ENCODE results near the gene KY.
"Not testable (repeated sequence)": the region's sequence is repeated elsewhere in the genome, so short reads cannot be mapped to it uniquely, and the experiment has no call there.

The KY gene

DNA sequence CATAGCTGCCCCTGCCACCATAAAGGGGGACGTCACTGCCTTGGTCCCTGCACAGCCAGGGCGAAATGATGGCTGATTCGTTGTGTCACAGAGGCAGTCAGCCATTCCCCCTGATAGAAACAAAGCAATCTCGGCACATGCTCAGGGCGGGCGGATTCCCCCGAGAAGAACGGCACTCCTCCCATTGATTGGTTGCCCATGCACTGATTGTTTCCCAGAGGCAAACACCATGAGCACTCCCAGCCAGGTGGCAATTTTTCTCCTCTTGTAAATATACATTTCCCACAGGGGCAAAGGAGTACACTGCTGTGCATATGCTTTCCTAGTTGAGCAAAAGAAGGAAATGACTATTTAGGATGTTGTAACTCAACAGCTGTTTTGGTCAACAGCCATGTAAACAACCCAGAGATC, 56.5 kb downstream of the KY start:
- CTCF ChIA-PET: interaction anchor here (0.8 to 1.3 kb wide), 2 partner anchors 10 to 13 kb away, joined by 3 to 4 read pairs; no protein-coding TSS in a partner anchor
- DNase-seq (ENCODE audit: extremely low spot score): no peak
- TF ChIP-seq, protein P1, sequence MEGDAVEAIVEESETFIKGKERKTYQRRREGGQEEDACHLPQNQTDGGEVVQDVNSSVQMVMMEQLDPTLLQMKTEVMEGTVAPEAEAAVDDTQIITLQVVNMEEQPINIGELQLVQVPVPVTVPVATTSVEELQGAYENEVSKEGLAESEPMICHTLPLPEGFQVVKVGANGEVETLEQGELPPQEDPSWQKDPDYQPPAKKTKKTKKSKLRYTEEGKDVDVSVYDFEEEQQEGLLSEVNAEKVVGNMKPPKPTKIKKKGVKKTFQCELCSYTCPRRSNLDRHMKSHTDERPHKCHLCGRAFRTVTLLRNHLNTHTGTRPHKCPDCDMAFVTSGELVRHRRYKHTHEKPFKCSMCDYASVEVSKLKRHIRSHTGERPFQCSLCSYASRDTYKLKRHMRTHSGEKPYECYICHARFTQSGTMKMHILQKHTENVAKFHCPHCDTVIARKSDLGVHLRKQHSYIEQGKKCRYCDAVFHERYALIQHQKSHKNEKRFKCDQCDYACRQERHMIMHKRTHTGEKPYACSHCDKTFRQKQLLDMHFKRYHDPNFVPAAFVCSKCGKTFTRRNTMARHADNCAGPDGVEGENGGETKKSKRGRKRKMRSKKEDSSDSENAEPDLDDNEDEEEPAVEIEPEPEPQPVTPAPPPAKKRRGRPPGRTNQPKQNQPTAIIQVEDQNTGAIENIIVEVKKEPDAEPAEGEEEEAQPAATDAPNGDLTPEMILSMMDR (IDR thresholded peaks at IDR 0.05; ENCODE audit: control extremely low read depth, extremely low read depth, low read depth, missing control alignments): no peak
- POLR2A ChIA-PET: no interaction called here

DNA sequence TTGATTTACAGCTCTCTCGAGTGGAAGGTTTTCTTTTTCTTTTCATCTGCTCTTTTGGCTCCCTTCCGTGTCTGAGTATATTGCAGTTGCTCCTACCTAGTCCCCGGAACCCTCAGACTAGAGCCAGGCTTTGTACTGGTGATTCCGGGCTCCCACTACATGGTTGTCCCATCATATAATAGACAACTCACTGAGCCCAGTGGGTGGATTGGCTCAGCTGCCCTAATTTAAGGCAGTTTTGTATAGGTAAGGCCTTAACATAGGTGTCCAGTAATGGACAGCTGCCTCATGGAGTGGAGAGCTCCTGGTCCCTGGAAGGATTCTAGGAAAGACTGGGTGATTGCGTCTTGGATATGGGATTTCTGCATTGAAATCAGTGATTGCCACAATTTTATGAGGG, 58.0 kb downstream of the KY start:
- POLR2A ChIA-PET: no interaction called here
- CTCF ChIA-PET: interaction anchor here (1.2 kb wide), 1 partner anchor 8 kb away, joined by 5 read pairs; no protein-coding TSS in a partner anchor
- TF ChIP-seq, protein P1 (IDR thresholded peaks at IDR 0.05; ENCODE audit: control extremely low read depth, extremely low read depth, low read depth, missing control alignments): no peak
- no peak for DNase-seq (ENCODE audit: extremely low spot score)

DNA sequence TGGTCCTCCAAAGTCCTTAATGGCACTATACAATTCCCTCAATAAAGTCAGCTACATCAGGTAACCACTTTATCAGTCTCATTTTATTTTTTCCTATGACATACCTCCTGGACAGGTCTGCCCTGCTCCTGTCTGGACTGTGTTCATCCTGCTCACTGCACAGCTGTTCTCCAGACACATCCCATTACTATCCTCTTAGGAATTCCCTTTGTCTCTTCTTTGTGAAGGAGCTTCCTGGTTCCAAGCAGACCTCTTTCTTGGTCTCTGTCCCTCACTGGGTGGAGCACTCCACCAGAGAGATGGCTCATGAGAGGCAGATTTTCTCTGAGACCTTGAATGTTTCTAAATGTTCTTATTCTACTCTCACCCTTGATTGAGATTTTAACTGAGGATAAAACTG, 60.1 kb downstream of the KY start:
- CTCF ChIA-PET: interaction anchor here (1.1 to 2.8 kb wide), 3 partner anchors 10 to 13 kb away, joined by 4 to 11 read pairs (median 8); no protein-coding TSS in a partner anchor
- TF ChIP-seq, protein P1 (IDR thresholded peaks at IDR 0.05; ENCODE audit: control extremely low read depth, extremely low read depth, low read depth, missing control alignments): no peak
- POLR2A ChIA-PET: no interaction called here
- DNase-seq (ENCODE audit: extremely low spot score): no peak

DNA sequence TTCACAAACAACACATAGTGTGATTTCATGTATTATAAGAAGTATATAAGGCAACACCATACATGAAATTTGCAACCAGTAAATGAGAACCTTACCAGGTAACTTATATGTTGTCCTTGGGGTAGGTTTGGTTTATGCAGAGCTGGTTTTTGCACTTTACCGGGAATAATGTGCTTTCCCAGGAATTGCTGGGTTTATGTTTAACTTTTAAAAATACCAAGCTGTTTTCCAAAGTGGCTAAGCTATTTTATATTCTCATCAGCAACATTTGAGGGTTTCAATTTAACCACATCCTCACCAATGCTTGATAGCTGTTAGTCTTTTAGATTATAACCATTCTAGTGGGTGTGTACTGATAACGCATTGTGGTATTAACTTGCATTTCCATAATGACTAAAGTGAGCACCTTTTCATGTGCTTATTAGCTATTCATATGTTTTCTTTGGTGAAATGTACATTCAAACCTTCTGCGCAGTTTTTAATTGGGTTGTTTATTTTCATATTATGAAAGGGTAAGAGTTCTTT, 71.6 kb downstream of the KY start:
- TF ChIP-seq, protein P1 (IDR thresholded peaks at IDR 0.05; ENCODE audit: control extremely low read depth, extremely low read depth, low read depth, missing control alignments): no peak
- no peak for DNase-seq (ENCODE audit: extremely low spot score)
- CTCF ChIA-PET: interaction anchor here (1.1 kb wide), 1 partner anchor 14 kb away, joined by 3 read pairs; no protein-coding TSS in a partner anchor
- POLR2A ChIA-PET: no interaction called here

DNA sequence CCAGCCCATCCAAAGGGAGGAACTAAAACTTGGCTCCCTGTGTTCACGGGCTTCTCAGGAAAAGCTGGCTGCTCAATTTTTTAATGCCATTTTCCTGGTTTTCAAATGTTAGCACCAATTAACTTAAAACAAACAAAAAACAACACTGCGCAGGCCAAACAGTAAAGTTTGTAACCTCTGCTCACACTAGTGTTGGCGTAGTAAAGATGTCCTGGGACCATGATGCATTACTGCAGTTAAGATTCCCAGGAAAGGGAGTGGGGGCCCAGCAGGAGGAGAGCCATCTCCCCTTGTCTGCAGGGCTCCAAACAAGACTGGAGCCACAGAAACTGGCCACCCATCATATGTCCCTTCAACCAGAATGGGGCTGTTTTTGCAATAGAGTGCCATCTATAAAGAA, 74.0 kb downstream of the KY start:
- ChIA-PET CTCF (no interaction called here), POLR2A (no interaction called here)
- TF ChIP-seq, protein P1 (IDR thresholded peaks at IDR 0.05; ENCODE audit: control extremely low read depth, extremely low read depth, low read depth, missing control alignments): no peak
- DNase-seq (ENCODE audit: extremely low spot score): no peak

DNA sequence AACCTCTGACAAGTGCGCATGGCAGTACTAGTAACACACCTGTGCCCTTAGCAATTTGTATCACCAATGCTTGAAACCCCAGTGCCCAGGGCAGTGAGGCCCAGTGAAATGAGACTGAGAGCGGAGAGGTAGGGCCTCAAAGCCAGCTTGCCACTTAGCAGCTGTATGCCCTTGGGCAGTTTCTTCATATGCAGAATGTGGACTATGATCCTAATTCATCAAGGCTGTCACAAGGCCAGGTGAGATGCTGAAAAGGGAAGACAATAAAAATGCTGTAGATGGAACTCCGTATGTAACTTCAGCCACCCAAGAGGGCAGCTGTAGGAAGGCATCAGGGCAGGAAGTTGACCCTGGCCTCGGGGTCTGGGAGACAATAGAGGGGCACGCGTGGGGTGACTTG, 74.4 kb downstream of the KY start:
- POLR2A ChIA-PET: no interaction called here
- TF ChIP-seq, protein P1 (IDR thresholded peaks at IDR 0.05; ENCODE audit: control extremely low read depth, extremely low read depth, low read depth, missing control alignments): no peak
- no peak for DNase-seq (ENCODE audit: extremely low spot score)
- CTCF ChIA-PET: no interaction called here

DNA sequence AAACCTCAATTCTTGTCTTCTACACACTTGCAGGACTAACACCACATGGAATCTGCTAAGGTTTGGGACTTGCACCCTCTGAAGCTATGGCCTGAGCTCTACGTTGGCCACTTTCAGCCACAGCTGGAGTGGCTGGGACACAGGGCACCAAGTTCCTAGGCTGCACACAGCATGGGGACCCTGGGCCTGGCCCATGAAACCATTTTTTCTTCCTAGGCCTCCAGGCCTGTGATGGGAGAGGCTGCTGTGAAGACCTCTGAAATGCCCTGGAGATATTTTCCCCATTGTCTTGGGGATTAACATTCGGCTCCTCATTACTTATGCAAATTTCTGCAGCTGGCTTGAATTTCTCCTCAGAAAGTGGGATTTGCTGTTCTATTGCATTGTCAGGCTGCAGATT, 80.9 kb downstream of the KY start:
- DNase-seq (ENCODE audit: extremely low spot score); POLR2A ChIA-PET; CTCF ChIA-PET: not testable (repeated sequence)
